K562 (cell line): ENCODE measurements around the gene PTBP3. TPM values are rescaled to one million over a fixed set of nuclear protein-coding genes. Genes with fewer than 3 reads are reported as not detected.

ENCODE experiments used
- E4F1 ChIP-seq: fragments of 250-450 bp; sonication (Bioruptor Pico); IDR thresholded peaks from 2 replicates; pipeline ENCODE4 v1.5.0; 2021; ENCODE audit warnings: mild to moderate bottlenecking, borderline replicate concordance
- EP400 ChIP-seq: fragments of 450-650 bp; IDR thresholded peaks from 2 replicates; pipeline ENCODE4 v1.6.1; 2017; ENCODE audit warnings: antibody characterized with exemption, mild to moderate bottlenecking, moderate library complexity
- FOSL1 ChIP-seq: fragments of 200-800 bp; sonication (Bioruptor generic); conservative IDR thresholded peaks from 2 replicates; pipeline ENCODE4 v1.6.1; 2016; ENCODE audit warnings: missing genetic modification characterization, missing compliant biosample characterization
- FUS ChIP-seq: fragments of 200-400 bp; formaldehyde crosslinking; optimal IDR thresholded peaks from 2 replicates; pipeline ENCODE3; 2017; ENCODE audit warnings: low read depth, low read length
- MEF2D ChIP-seq: conservative IDR thresholded peaks from 2 replicates; pipeline ENCODE4 v1.6.1; 2016; ENCODE audit warnings: low read depth, missing genetic modification characterization, missing compliant biosample characterization
- NCOA4 ChIP-seq: fragments of 450-650 bp; IDR thresholded peaks from 2 replicates; pipeline ENCODE4 v1.6.1; 2018; ENCODE audit warnings: mild to moderate bottlenecking; ENCODE audit not compliant: partially characterized antibody
- NEUROD1 ChIP-seq: fragments of 150-350 bp; IDR thresholded peaks from 2 replicates; pipeline ENCODE4 v1.6.1; 2014; ENCODE audit warnings: borderline replicate concordance, low read length, low read depth; ENCODE audit not compliant: partially characterized antibody
- NFIC ChIP-seq: fragments of 450-650 bp; IDR thresholded peaks from 2 replicates; pipeline ENCODE4 v1.6.1; 2017; ENCODE audit warnings: mild to moderate bottlenecking, inconsistent platforms
- NFXL1 ChIP-seq: fragments of 450-650 bp; formaldehyde crosslinking; IDR thresholded peaks from 2 replicates; pipeline ENCODE4 v1.4.0; 2021; ENCODE audit warnings: mild to moderate bottlenecking
- NR2C1 ChIP-seq, 2 experiments: fragments of 450-650 bp; IDR thresholded peaks; 2 replicates each; pipeline ENCODE4 v1.6.1; 2017; ENCODE audit warnings: mild to moderate bottlenecking in 2 of 2, antibody characterized with exemption in 1 of 2, inconsistent platforms in 1 of 2, missing compliant biosample characterization in 1 of 2, missing genetic modification characterization in 1 of 2
- RERE ChIP-seq: sonication (generic); formaldehyde crosslinking; IDR thresholded peaks from 2 replicates; pipeline ENCODE4 v1.8.0; 2023; ENCODE audit warnings: missing genetic modification reagents, mild to moderate bottlenecking, borderline replicate concordance
- SAFB2 ChIP-seq: fragments of 200-400 bp; formaldehyde crosslinking; IDR thresholded peaks from 2 replicates; pipeline ENCODE4 v1.6.1; 2018; ENCODE audit warnings: borderline replicate concordance, low read length, low read depth, moderate library complexity; ENCODE audit not compliant: severe bottlenecking
- SMAD3 ChIP-seq: fragments of 450-650 bp; formaldehyde crosslinking; conservative IDR thresholded peaks from 2 replicates; pipeline ENCODE4 v1.4.0; 2020; ENCODE audit warnings: mild to moderate bottlenecking
- STAG1 ChIP-seq: sonication (generic); formaldehyde crosslinking; IDR thresholded peaks from 2 replicates; pipeline ENCODE4 v1.5.0; 2020; ENCODE audit warnings: missing genetic modification reagents, borderline replicate concordance
- TBL1XR1 ChIP-seq, 2 experiments: IDR thresholded peaks; 2 replicates each; pipeline ENCODE4 v1.6.1; 2012; ENCODE audit warnings: improper control_type of control experiment in 2 of 2, low read length in 2 of 2, mild to moderate bottlenecking in 1 of 2
- ZBED1 ChIP-seq: IDR thresholded peaks from 2 replicates; pipeline ENCODE4 v1.6.1; 2014
- ZFP30 ChIP-seq: fragments of 250-450 bp; sonication (Bioruptor Pico); IDR thresholded peaks from 2 replicates; pipeline ENCODE4 v1.8.0; 2022; ENCODE audit warnings: moderate library complexity, mild to moderate bottlenecking, inconsistent platforms, borderline replicate concordance
- ZNF263 ChIP-seq: sonication (generic); formaldehyde crosslinking; IDR thresholded peaks from 2 replicates; pipeline ENCODE4 v1.8.0; 2022; ENCODE audit warnings: mild to moderate bottlenecking, missing genetic modification reagents, borderline replicate concordance
- ZNF561 ChIP-seq: fragments of 450-650 bp; formaldehyde crosslinking; conservative IDR thresholded peaks from 2 replicates; pipeline ENCODE4 v1.4.0; 2020; ENCODE audit warnings: mild to moderate bottlenecking, moderate library complexity
- ZNF764 ChIP-seq: fragments of 250-450 bp; sonication (Bioruptor Pico); IDR thresholded peaks from 2 replicates; pipeline ENCODE4 v1.4.0; 2020; ENCODE audit warnings: low read depth, mild to moderate bottlenecking, moderate library complexity
- polyA plus RNA-seq, 8 experiments: library from polyadenylated mRNA; depleted of rRNA in 4 of 8; stranded (reverse) in 5 of 8; unstranded in 3 of 8; fragments of >200 nt; fragmentation: Nextera tagmentation in 2 of 8; fragmentation: Illumina TruSeq in 1 of 8; extraction: Ambion mirVana in 2 of 8; extraction: Trizol in 1 of 8; gene quantifications; 2 replicates each; pipeline versions ENCODE4 v1.2.1 to v1.2.3, GENCODE V29; 2011 to 2014; ENCODE audit warnings: inconsistent platforms in 1 of 8, missing spikeins in 1 of 8
- total RNA-seq, 7 experiments: library from RNA; depleted of rRNA in 6 of 7; stranded (reverse); fragments of >200 nt in 6 of 7; fragmentation: Illumina TruSeq in 2 of 7; extraction: Trizol in 2 of 7; gene quantifications; 2 replicates each; pipeline versions ENCODE4 v1.2.1 to v1.2.3, GENCODE V29; 2011 to 2021; ENCODE audit warnings: low replicate concordance in 1 of 7

The PTBP3 gene
- total and polyA plus RNA-seq, 9 of the 15 experiments (the other 6 are each of a cell fraction or from before 2014, with no cell fraction given): 22.4 to 132 (median 68.0) TPM

GRCh38 chr9:112194969-112195431 is 138.4 kb downstream of the PTBP3 start (continued):
- TF ChIP-seq RERE (CRISPR knock-in tag) (no peak), NCOA4 (no peak), E4F1 (CRISPR knock-in tag) (no peak), ZNF263 (CRISPR knock-in tag) (no peak), ZBED1 (no peak), NFXL1 (CRISPR knock-in tag) (no peak), SAFB2 (no peak), NFIC (no peak), SMAD3 (CRISPR knock-in tag) (0 out of 2 replicates have a peak, but pooled peaks have one; percentile 17), EP400 (peak; percentile 69), MEF2D (no peak), ZNF764 (CRISPR knock-in tag) (no peak), NR2C1 (IDR thresholded peaks at IDR 0.05) (no peak), NR2C1 (tag; IDR thresholded peaks at IDR 0.05) (peak; percentile 78), ZNF561 (no peak), FUS (no peak), TBL1XR1 (IDR thresholded peaks at IDR 0.05; ENCODE audit: low read length in 2 of 2) (no peak), FOSL1 (no peak), ZFP30 (CRISPR knock-in tag) (no peak), STAG1 (CRISPR knock-in tag) (no peak), NEUROD1 (no peak)
